ACC112 (cell line): ENCODE results near the gene OPTN.

Experiments
- H2AFZ ChIP-seq: fragments of 200-600 bp; sonication (generic); one replicate; pipeline ENCODE4 v1.6.0; 2017; ENCODE audit warnings: antibody characterized with exemption, low read length; ENCODE audit not compliant: unreplicated experiment
- H3K27ac ChIP-seq: fragments of 200-600 bp; sonication (generic); 2 replicates; pipeline ENCODE4 v1.5.1; 2014; ENCODE audit warnings: low read depth, mild to moderate bottlenecking, antibody characterized with exemption, low read length, moderate library complexity
- H3K27me3 ChIP-seq: fragments of 200-600 bp; sonication (generic); 2 replicates; pipeline ENCODE4 v1.6.1; 2014; ENCODE audit warnings: mild to moderate bottlenecking, antibody characterized with exemption, low read length, moderate library complexity, mixed read lengths; ENCODE audit not compliant: insufficient read depth
- H3K36me3 ChIP-seq: fragments of 200-600 bp; sonication (generic); 2 replicates; pipeline ENCODE4 v1.6.1; 2016; ENCODE audit warnings: mild to moderate bottlenecking, antibody characterized with exemption, low read length, moderate library complexity, mixed read lengths; ENCODE audit not compliant: insufficient read depth
- H3K4me1 ChIP-seq: fragments of 200-600 bp; sonication (generic); one replicate; pipeline ENCODE4 v1.6.1; 2016; ENCODE audit warnings: low read length, mixed read lengths; ENCODE audit not compliant: insufficient read depth, unreplicated experiment, control insufficient read depth
- H3K4me3 ChIP-seq: fragments of 200-600 bp; sonication (generic); 2 replicates; pipeline ENCODE4 v1.5.1; 2014; ENCODE audit warnings: mild to moderate bottlenecking, low read depth, low read length
- H3K79me2 ChIP-seq: fragments of 200-600 bp; sonication (generic); one replicate; pipeline ENCODE4 v1.6.0; 2016; ENCODE audit warnings: low read length; ENCODE audit not compliant: control insufficient read depth, unreplicated experiment, insufficient read depth

OPTN gene

DNA sequence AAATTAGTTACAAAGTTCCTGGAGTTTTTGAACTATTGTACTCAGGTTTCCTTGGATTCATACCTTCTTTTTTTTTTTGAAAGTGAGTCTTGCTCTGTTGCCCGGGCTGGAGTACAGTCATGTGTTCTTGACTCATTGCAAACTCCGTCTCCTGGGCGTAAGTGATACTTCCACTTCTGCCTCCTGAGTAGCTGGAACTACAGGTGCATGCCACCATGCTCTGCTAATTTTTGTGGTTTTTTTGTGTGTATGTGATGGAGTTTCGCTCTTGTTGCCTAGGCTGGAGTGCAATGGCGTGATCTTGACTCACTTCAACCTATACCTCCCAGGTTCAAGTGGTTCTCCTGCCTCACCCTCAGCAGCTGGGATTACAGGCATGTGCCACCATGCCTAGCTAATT is 83.7 kb downstream of the OPTN start:
- H3K27me3 ChIP-seq: no peaks in the 10 kb centered on the region
- no peaks in the 10 kb centered on the region for H3K79me2 ChIP-seq
- no peak overlapping the region for H3K27ac ChIP-seq
- H2AFZ ChIP-seq: no peak overlapping the region
- H3K4me3 ChIP-seq: no peak overlapping the region
- peaks cover 26% of the 10 kb centered on the region for H3K36me3 ChIP-seq
- H3K4me1 ChIP-seq: no peaks in the 10 kb centered on the region

- no peaks in the 10 kb centered on the region for H3K79me2 ChIP-seq
- H3K36me3 ChIP-seq: peaks cover 24% of the 10 kb centered on the region
- H2AFZ ChIP-seq: no peak overlapping the region
- H3K4me1 ChIP-seq: no peaks in the 10 kb centered on the region
- no peak overlapping the region for H3K27ac ChIP-seq
- H3K4me3 ChIP-seq: no peak overlapping the region
- no peaks in the 10 kb centered on the region for H3K27me3 ChIP-seq
Observed at GRCh38 chr10:13184276-13184675, 84.3 kb downstream of the OPTN start.

DNA sequence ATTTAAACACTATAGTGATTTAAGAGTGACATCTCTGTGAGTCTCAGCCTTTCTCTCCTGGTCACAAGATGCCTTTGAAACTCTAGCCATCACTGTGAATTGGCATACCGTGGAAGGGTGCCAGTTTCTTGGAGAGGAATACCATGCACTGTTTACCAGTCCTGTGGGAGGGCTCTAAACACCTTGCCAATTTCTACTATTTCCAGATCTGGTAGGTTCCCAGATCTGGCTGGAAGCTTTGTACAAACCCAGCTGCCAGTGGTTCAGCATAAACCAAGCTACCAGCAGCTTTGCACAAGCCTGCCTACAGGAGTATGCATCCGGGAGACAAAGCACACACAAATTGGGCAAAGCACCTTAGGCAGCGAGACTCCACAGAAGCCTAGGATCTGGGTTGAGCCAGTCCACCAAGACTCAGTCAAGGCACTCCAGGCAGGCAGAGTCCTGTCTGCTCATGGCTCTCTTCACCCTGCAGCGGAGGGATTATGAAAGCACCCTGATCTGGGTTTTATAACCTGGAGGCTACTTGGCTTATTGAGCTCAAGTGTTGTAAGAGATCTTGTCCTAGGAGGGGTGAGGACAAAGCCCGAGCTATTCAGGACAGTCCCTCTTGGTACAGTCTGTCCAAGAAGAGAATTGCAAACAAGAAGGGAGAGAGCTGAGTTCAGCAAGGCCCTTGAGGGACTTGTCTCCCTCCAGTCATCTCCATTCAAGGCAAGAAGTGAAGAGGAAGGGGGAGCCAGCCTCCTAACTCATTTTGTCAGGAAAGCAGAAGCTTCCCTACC is 85.0 kb downstream of the OPTN start:
- peaks cover 24% of the 10 kb centered on the region for H3K36me3 ChIP-seq
- H2AFZ ChIP-seq: no peak overlapping the region
- no peak overlapping the region for H3K27ac ChIP-seq
- H3K79me2 ChIP-seq: no peaks in the 10 kb centered on the region
- no peak overlapping the region for H3K4me3 ChIP-seq
- no peaks in the 10 kb centered on the region for H3K4me1 ChIP-seq
- no peaks in the 10 kb centered on the region for H3K27me3 ChIP-seq

DNA sequence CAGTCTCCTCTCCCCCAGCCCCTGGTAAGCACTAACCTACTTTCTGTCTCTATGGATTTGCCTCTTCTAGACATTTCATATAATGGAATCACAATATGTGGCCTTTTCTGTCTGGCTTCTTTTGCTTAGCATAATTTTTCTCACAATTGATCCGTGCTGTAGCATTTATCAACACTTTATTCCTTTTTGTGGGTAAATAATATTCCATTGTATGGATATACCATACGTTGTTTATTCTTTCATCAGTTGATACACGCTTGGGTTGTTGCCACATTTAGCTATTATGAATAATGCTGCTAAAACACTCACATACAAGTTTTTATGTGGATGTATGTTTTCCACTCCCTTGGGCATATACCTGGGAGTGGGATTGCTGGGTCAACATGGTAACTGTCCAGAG is 87.2 kb downstream of the OPTN start:
- H3K4me3 ChIP-seq: no peak overlapping the region
- H3K79me2 ChIP-seq: no peaks in the 10 kb centered on the region
- H2AFZ ChIP-seq: no peak overlapping the region
- no peaks in the 10 kb centered on the region for H3K4me1 ChIP-seq
- H3K36me3 ChIP-seq: peaks cover 22% of the 10 kb centered on the region
- H3K27me3 ChIP-seq: no peaks in the 10 kb centered on the region
- no peak overlapping the region for H3K27ac ChIP-seq
